Endothelial cell of umbilical vein (primary cell): Measurements from ENCODE around the gene ADAMTS14. TPM values are rescaled to one million over a fixed set of nuclear protein-coding genes. Genes with fewer than 3 reads are reported as not detected.

Source experiments
- BruUV-seq: library from RNA; stranded (reverse); fragments of 400-500 nt; replicated peaks from 2 replicates; lab custom pipeline; 2021; lab: Mats Ljungman, UMichigan
- CTCF ChIA-PET: fragments of 300-600, 350-600 bp; sonication (Branson Sonifier 250); formaldehyde crosslinking; loops from one replicate; lab custom pipeline; 2021; ENCODE audit warnings: antibody characterized with exemption, inconsistent platforms; lab: Charles Lee
- POLR2A ChIA-PET: fragments of 300-600, 350-600 bp; sonication (Branson Sonifier 250); formaldehyde crosslinking; loops from one replicate; lab custom pipeline; 2021; ENCODE audit warnings: antibody characterized with exemption, inconsistent platforms; lab: Charles Lee
- DNase-seq: peaks from one replicate; pipeline ENCODE4 v3.0.0-alpha.2; 2011; ENCODE audit warnings: low read depth, low spot score
- FAIRE-seq: peaks from 2 replicates; lab custom pipeline; 2011; peaks lifted over from hg19 to GRCh38; lab: Jason Lieb, UNC
- H2AFZ ChIP-seq: 2 replicates; pipeline ENCODE4 v1.6.0; 2012; ENCODE audit warnings: low read depth, low read length, control low read depth, inconsistent platforms
- H3K27ac ChIP-seq: 2 replicates; pipeline ENCODE4 v1.5.1; 2011; ENCODE audit warnings: low read depth, mild to moderate bottlenecking, control low read depth, low read length, moderate library complexity; ENCODE audit not compliant: insufficient read depth
- H3K27me3 ChIP-seq, 2 experiments: 2 replicates each; pipeline versions ENCODE4 v1.6.0 to v1.6.1; 2011; ENCODE audit warnings: low read length in 2 of 2, mixed read lengths in 1 of 2; ENCODE audit not compliant: control insufficient read depth in 2 of 2, insufficient read depth in 2 of 2
- H3K36me3 ChIP-seq, 2 experiments: 2 replicates in 1 of 2; 3 replicates in 1 of 2; pipeline ENCODE4 v1.5.1; 2011; ENCODE audit warnings: low read length in 2 of 2, mild to moderate bottlenecking in 1 of 2, moderate library complexity in 1 of 2; ENCODE audit not compliant: control insufficient read depth in 2 of 2, insufficient read depth in 2 of 2; ENCODE audit errors: extremely low read depth in 1 of 2
- H3K4me1 ChIP-seq: 3 replicates; pipeline ENCODE4 v1.5.1; 2011; ENCODE audit warnings: mild to moderate bottlenecking, low read length; ENCODE audit not compliant: control insufficient read depth, insufficient read depth; ENCODE audit errors: extremely low read depth
- H3K4me2 ChIP-seq: 2 replicates; pipeline ENCODE4 v1.6.1; 2011; ENCODE audit warnings: low read length, control low read depth, mixed read lengths; ENCODE audit not compliant: insufficient read depth
- H3K4me3 ChIP-seq, 3 experiments: fragments of 200-600 bp in 1 of 3; sonication (generic), shearing (Covaris generic) in 1 of 3; replicated peaks in 1 of 3; 2 replicates each; pipeline ENCODE4 v1.5.1; 2011 to 2016; ENCODE audit warnings: control low read depth in 3 of 3, low read length in 3 of 3, mild to moderate bottlenecking in 2 of 3, inconsistent platforms in 1 of 3, low read depth in 1 of 3, moderate library complexity in 1 of 3; ENCODE audit not compliant: insufficient read depth in 1 of 3
- H3K79me2 ChIP-seq: 2 replicates; pipeline ENCODE4 v1.6.0; 2012; ENCODE audit warnings: low read length, inconsistent platforms; ENCODE audit not compliant: control insufficient read depth, insufficient read depth
- H3K9ac ChIP-seq: replicated peaks from 2 replicates; pipeline ENCODE3; 2011; ENCODE audit warnings: low read length, control low read depth; ENCODE audit not compliant: insufficient read depth; ENCODE audit errors: extremely low read depth
- H3K9me1 ChIP-seq: replicated peaks from 3 replicates; pipeline ENCODE4 v1.6.0; 2011; ENCODE audit warnings: mild to moderate bottlenecking, low read length; ENCODE audit not compliant: control insufficient read depth, insufficient read depth; ENCODE audit errors: extremely low read depth
- H3K9me3 ChIP-seq: replicated peaks from 2 replicates; pipeline ENCODE4 v1.5.1; 2012; ENCODE audit warnings: low read length, inconsistent platforms; ENCODE audit not compliant: control insufficient read depth, insufficient read depth
- H4K20me1 ChIP-seq: replicated peaks from 2 replicates; pipeline ENCODE3; 2011; ENCODE audit warnings: mild to moderate bottlenecking, low read length; ENCODE audit not compliant: control insufficient read depth, insufficient read depth; ENCODE audit errors: extremely low read depth
- CTCF ChIP-seq, 2 donors: IDR thresholded peaks; 1 replicate in 1 of 2; 2 replicates in 1 of 2; pipeline ENCODE4 v1.5.1; 2011; ENCODE audit warnings: low read length in 2 of 2, mild to moderate bottlenecking in 2 of 2, moderate library complexity in 2 of 2, control low read depth in 1 of 2, inconsistent platforms in 1 of 2, low read depth in 1 of 2; ENCODE audit not compliant: insufficient read depth in 1 of 2; ENCODE audit errors: extremely low read depth in 1 of 2
- EZH2 ChIP-seq: IDR thresholded peaks from 2 replicates; pipeline ENCODE4 v1.6.1; 2012; ENCODE audit warnings: borderline replicate concordance, low read depth, mild to moderate bottlenecking, moderate library complexity, low read length, inconsistent platforms; ENCODE audit not compliant: severe bottlenecking
- FOS ChIP-seq: IDR thresholded peaks from 2 replicates; pipeline ENCODE4 v1.6.1; 2011; ENCODE audit warnings: mild to moderate bottlenecking, low read length, moderate library complexity, borderline replicate concordance; ENCODE audit not compliant: insufficient read depth
- GATA2 ChIP-seq: IDR thresholded peaks from 2 replicates; pipeline ENCODE4 v1.7.0; 2011; ENCODE audit warnings: low read depth, mild to moderate bottlenecking, moderate library complexity, mixed read lengths, low read length; ENCODE audit not compliant: insufficient read length, insufficient read depth
- JUN ChIP-seq: IDR thresholded peaks from 2 replicates; pipeline ENCODE4 v1.6.1; 2011; ENCODE audit warnings: borderline replicate concordance, low read depth; ENCODE audit not compliant: insufficient read length, insufficient read depth
- MAX ChIP-seq: IDR thresholded peaks from 2 replicates; pipeline ENCODE4 v1.6.1; 2011; ENCODE audit not compliant: insufficient read depth, insufficient read length
- MYC ChIP-seq: IDR thresholded peaks from one replicate; pipeline ENCODE4 v1.6.1; 2011; ENCODE audit warnings: mild to moderate bottlenecking, low read depth, low read length
- POLR2A ChIP-seq: IDR thresholded peaks from 2 replicates; pipeline ENCODE4 v1.6.1; 2012; ENCODE audit warnings: low read depth, mild to moderate bottlenecking, control low read depth, low read length
- POLR2AphosphoS5 ChIP-seq: IDR thresholded peaks from 2 replicates; pipeline ENCODE4 v1.6.1; 2012; ENCODE audit warnings: low read depth, mild to moderate bottlenecking, control low read depth, low read length, moderate library complexity; ENCODE audit not compliant: insufficient read depth
- dilution Hi-C: fragments of 300-500 bp; cut with MboI; formaldehyde crosslinking; loops from one replicate; pipeline ENCODE4 v1.15.0; 2019; ENCODE audit warnings: low sequenced_read_pairs; ENCODE audit not compliant: extremely low pct_ligation_motif_present
- intact Hi-C: fragments of 100-400 bp; cut with micrococcal nuclease; formaldehyde crosslinking; loops from one replicate; pipeline ENCODE4 v1.10.0; 2022
- polyA plus RNA-seq, 4 experiments: library from polyadenylated mRNA; depleted of rRNA in 3 of 4; stranded (reverse) in 3 of 4; unstranded in 1 of 4; fragments of >200 nt; gene quantifications; 2 replicates each; pipeline versions ENCODE4 v1.2.1 to v1.2.3, GENCODE V29; 2011 to 2012; ENCODE audit warnings: missing spikeins in 1 of 4
- total RNA-seq: library from RNA; stranded (reverse); gene quantifications from 2 replicates; pipeline ENCODE4 v1.2.3, GENCODE V29; 2021

ADAMTS14 gene
- total and polyA plus RNA-seq, 2 donors (not counting 3 experiments of a cell fraction or from before 2014, with no cell fraction given): not detected

- Histone ChIP-seq H3K9me3 (no peaks in the 10 kb centered on the region), H3K9ac (no peak overlapping the region), H3K9me1 (no peaks in the 10 kb centered on the region), H3K4me2 (no peak overlapping the region), H3K27ac (no peak overlapping the region), H3K27me3 (peaks cover 17 to 20% of the 10 kb centered on the region in 2 experiments), H3K4me1 (no peaks in the 10 kb centered on the region), H3K4me3 (no peak overlapping the region), H3K36me3 (no peaks in the 10 kb centered on the region), H2AFZ (no peak overlapping the region), H4K20me1 (no peaks in the 10 kb centered on the region), H3K79me2 (no peaks in the 10 kb centered on the region)
- ChIA-PET POLR2A (interaction anchor here (0.5 kb wide), 1 partner anchor 240 kb away, joined by 3 read pairs; no protein-coding TSS in a partner anchor), CTCF (no interaction called here)
- DNase-seq (no peak), FAIRE-seq (no peak)
- BruUV-seq: no TSS peak
- no peak for TF ChIP-seq FOS
- TF ChIP-seq EZH2: no peak
- TF ChIP-seq POLR2AphosphoS5: no peak
- no peak for TF ChIP-seq GATA2
- TF ChIP-seq JUN: no peak
- no peak for TF ChIP-seq CTCF (IDR thresholded peaks at IDR 0.05; ENCODE audit: extremely low read depth in 1 of 2, insufficient read depth in 1 of 2, low read depth in 1 of 2, low read length in 2 of 2)
- no peak for TF ChIP-seq MYC
- no peak for TF ChIP-seq POLR2A
- no peak for TF ChIP-seq MAX
- dilution Hi-C loops (no loop called here), intact Hi-C loops (no loop called here)
Observed at GRCh38 chr10:70809011-70809611, 136.8 kb downstream of the ADAMTS14 start.
